HUDEP-2 (cell line): ENCODE measurements around the gene MST1R.
"Not testable (repeated sequence)": the region's sequence is repeated elsewhere in the genome, so short reads cannot be mapped to it uniquely, and the experiment has no call there.

ENCODE experiments used
- DNase-seq, 76 experiments: peaks; one replicate each; lab custom pipeline; 2025; ENCODE audit not compliant: unreplicated experiment in 76 of 76; lab: John Stamatoyannopoulos, UW

The MST1R gene

DNA sequence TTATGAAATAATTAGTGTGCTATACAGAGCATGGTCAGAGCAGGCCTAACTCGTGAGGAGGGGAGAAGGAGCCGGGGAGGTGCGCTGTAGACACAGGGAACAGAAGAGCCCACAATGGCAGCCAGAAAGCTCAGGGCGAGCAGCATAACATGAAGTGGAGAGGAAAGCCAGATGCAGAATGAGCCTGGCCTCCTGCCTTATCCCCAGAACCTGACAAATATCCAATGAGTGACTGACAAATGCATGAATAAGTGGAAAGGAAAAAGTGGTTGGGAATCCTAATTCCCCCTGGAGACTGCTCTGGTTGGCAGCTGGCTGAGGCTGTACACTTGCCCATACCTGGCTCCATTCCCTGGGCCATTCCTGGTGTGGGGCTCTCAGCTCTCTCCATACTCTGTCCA, 9.2 kb upstream of the MST1R start:
- DNase-seq, result no peak

DNA sequence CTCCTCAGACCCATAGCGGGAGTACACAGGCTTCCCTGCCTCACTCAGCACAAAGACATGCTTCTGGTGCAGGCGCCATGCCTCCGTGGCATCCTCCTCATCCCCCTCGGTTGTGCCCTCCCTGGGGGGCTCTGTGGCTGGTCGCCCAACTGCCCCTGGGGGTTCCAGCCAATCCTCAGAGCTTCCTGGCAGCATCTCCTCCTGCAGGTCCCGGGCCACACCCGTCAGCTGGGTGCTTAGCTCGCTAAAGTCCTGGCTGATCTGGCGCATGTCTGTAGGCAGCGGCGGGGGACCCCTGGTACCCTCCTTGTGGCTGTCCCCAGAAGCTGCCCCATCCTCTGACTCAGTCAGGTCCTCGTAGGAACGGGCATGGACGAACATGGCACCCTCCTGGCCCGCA, 7.9 kb upstream of the MST1R start:
- no peak for DNase-seq

DNA sequence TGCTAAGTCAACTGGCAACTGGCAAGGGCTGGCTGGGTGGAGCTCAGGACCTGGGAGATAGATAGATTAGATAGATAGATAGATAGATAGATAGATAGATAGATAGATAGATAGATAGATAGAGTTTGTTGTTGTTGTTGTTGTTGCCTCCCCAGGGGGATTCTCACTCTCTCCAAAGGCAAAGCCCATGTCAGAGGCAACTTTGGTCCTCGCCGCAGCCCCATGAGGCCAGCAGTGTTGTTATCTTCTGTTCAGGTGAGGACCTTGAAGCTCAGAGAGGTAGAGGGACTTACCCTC, 7.4 kb upstream of the MST1R start:
- DNase-seq, result no peak

DNA sequence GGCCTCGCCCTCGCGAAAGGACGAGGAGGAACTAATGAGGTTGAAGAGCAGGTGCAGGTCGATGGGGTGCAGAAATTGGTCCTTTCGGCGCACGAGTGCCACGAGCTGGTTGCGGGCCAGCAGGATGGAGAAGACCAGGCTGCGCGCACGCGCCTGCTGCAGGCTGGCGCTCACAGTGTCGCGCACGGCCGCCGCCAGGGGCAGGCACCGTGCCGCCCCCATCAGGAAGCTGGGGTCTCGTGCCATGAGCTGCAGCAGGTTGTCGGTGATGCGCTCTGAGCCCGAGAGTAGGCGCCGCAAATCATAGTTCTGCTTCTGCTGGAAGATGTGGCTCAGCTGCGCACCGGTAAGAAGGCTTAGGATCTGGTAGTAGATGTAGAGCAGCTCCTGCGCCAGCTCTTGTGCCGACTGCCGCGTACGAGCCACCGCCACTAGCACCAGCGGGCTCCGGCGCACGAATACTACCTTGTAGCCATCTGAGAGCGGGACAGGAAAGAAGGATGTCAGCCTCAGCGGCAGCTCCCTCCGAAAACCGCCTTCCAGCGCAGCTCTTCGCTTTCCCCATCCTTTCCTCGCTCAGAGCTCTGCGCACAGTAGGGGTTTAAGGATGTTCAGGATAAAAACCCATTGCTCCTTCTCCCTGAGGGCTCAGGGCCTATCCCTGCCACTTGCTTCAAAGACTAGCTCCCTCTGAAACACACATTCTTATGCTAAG, 6.9 kb upstream of the MST1R start:
- no peak for DNase-seq

DNA sequence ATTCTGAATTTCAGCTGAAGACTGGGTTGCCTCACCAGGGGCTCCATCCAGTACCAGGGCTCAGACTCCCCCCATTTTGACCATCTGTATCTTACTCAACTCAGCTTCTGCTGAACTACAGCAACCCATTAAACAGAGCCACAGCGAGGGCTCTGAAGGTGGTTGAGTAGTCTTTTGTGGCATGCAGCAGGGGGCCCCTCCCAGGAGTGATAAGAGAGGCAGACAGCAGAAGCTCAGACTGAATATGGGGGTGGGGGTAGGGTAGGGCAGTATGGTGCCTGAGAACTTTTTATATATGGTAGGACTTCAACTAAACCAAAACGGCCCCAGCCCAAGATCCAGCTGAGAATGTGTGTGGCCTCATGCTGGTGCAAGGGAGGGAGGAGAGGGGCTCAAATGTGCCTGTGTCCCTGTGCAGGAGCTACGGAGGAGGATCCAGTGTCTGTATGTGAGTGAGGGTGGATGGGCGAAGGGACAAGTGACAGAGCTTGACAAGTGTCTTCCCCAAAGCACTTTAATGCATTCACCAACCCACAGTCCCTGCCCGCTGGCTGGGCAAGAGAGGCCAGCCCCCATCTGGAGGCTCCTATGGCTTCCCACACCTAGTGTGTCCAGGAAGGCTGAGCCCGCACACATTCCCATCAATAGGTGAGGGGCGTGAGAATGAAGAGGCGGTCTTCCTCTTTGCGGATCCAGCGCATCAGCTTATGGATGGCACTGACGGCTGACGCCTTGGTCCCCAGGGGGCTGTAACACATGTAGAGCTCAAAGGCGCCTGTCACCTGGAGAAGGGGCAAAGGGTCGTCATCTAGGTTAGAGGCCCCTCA, 4.9 kb upstream of the MST1R start:
- peak in 49 of 76 experiments; percentile 8 to 63 (median 35) for DNase-seq

DNA sequence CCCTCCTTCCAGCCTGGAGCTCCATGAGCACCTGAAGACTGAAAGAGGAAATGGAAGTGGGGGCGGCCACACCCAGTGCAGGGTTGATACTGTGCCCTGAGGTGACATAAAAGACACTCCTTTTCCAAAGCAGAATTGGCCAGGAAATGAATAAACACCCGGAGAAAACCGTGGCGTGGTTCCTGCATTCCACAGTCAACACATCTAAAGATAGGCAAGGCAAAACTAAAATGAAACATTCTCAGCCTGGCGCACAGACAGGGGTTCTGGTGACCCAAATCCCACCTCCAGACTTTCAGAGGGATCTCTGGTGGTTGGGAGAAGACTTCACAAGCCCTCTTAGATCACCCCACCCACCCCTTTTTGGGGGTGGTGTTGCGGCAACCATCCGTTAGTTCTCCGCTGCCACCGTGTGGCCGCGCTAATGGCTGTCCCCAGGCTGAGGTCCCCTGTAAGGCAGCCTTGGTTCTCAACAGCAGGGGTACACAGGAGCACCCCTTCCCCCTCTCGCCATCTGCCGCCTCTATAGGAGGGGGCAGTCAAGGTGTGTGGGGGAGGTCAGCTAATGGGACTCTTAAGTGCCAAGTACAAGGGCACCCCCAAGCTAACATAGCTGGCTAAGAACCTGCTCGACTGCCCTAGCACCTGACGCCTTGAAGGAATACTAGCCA, 2.5 kb upstream of the MST1R start:
- peak in 36 of 76 experiments; percentile 3 to 54 (median 24) for DNase-seq

DNA sequence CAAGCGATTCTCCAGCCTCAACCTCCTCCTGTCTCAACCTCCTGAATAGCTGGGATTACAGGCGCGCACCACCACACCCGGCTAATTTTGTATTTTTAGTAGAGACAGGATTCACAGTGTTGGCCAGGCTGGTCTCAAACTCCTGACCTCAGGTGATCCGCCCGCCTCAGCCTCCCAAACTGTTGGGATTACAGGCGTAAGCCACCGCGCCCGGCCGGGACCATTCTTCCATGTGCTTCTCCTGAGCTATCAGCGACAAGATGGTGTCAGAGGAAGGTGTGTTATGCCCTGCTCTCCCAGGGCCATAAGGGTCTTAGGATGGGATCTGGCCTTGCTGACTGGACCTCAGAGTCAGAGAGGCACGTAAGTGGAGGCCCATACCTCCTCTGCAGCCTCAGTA, 775 bp upstream of the MST1R start:
- DNase-seq, result not testable (repeated sequence)

DNA sequence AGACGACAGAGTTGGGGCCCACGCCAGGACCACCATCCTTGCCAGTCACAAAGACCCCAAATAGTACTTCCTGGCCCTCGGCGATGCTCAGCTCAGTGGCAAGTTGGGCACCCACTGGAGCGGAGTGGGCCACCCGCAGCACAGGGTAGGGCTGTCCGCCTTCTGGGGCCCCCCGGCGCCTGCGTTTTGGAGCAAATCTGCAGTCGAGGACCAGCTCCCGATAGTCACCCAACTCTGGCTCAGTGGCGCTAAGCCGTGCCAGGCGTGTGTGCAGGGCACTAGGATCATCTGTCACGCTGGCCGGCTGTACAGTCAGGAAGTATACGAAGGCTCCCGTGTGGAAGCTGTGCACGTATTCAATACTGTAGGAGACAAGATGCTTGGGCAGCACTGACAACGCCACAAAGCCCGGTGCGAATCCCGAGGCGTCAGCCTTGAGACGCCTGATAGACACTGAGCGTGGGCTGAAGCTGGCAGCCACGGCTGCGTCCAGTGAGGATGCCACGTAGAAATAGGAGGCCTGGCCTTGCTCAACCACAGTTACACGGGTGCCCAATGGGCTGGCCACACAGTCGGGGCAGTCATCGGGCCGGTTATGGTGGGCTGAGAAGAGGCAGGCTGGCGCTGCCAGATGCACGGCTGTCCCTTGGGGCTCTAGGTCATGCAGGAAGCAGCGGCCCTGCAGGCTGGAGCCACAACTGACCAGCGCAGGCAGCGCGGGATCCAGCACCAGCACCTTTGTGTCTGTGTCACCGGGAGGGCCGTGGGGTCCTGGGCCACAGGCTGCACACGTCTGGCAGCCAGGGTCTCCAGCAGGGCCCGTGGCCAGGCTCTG, 945 bp downstream of the MST1R start:
- no peak for DNase-seq

DNA sequence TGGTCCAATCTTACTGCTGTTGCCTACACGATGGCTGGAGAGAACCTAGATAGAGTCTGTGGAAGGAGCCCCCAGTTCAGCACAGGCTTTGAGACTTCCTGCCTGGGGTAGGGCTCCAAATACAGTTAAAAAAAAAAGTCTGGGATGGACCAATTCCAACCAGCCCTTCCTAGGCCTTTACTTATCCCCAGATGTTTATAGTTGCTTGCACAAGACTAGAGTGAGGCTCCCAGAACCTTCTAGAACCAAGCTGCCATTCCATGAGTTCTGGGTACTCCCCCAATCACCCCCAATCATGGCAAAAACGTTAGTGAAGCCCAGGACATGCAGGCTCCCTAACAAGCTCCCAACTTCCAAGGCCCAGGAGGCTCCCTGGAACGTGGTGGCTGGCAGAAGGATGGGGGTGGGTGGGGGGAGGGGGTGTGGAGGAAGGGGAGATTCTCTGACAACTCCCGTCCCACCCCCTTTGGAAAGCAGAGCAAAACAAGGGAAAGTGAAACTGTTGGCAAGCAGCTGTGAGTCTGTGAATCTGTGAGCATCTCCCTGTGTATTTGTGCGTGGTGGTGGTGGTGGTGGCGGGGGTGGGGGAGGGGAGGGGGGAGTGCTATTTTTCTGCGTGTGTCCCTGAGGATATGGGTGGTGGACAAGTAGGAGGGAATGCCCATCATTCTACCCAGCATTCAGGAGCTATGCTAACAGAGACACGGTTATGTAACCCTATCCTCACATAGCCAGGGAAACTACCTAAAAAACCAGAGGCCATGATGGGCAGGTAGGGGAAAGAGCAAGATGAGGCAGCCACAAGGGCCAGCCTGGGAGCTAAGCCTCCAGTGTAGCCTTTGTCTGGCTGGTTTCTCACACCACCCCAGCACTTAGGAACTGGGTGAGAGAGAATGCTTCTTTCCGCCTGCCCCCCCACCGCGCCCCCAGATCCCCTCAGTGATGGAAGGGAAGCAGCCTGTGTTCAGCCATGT, 2.0 kb downstream of the MST1R start:
- DNase-seq, result no peak

DNA sequence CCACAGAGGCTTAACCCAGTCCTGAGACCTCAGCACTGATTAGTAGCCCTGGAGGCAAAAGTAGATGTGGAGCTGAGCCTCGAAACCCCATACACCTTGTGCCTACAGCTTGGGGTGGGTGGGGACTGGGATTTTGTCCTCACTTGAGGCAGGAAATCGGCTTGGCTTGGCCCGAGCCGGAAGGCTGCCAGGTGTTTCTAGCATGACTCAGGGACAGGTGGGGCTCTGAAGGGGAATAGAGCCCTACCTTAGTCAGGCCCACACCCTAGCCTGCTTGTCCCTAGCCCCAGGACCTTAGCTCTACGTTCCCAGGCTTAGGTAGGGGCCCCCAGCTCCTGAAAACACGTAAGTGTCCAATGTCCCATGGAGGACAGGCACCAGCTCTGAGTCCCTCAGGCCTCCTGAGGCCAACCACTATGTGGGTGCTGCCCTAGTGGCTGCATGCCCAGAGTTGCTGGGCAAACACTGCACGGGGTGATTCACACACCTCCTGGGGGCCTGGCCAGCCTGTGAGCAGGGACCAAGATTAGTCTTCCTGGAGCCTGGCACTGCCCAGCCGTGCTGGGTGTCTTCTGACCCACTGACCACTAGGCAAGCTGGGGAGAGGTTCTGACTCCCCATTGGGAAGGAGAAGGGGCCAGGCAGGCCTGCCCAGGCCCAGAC, 3.1 kb downstream of the MST1R start:
- DNase-seq, result peak in 40 of 76 experiments; percentile 2 to 54 (median 26)

DNA sequence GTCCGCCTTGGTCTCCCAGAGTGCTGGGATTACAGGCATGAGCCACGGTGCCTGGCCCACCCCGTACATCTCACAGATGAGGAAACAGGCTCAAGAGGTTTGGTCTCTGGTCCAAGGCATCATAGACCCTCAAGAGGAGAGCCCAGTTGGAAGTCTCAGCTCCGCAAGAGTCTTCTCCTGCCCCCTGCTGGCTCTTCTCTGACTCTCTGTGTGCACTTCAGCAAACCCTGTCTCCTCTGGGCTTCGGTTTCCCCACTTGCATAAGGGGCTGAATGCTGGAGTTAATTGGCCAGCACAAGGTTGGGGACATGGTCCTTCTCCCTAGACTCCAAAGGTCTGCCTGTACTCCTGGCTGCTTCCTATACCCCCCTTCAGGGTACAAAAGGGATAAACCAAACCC, 3.9 kb downstream of the MST1R start:
- peak in 5 of 76 experiments; percentile 2 to 37 (median 10) for DNase-seq

DNA sequence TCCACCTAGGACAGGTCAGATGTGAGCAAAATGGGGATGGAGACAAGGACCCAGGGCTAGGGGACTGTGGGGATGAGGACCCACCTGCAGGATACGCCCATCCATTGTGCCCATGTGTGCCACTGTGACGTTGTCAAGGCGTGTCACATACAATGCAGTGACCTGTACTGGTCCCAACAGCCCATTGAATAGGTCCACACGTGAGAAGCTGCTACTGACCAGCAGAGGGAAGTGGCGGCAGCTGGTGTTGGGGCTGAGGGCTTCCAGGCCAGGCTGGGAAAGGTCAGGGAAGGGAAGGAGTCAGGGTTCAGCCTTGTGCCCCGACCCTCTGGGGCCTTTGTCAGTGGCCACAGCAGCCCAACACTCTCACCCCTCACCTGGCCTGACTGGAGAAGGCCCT, 4.7 kb downstream of the MST1R start:
- DNase-seq, result no peak

DNA sequence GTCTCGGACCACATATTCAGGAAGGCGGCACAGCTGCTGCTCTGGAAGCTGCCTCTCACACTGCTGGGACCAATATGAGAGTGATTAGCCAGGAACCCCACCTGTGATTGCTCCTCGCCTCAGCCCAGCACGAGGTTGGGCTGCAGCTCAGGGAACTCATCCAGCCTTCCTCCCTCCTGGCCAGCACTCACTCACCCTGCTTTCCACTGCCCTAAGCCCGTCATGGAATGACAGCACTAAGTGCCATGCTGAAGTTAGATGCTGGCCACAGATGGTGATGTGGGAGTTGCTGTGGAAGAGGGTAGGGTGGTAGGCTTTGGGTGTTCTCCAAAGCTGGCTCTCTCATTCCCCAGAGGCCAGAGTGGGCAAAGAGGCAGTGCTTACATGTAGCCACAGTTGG, 7.3 kb downstream of the MST1R start:
- no peak for DNase-seq

DNA sequence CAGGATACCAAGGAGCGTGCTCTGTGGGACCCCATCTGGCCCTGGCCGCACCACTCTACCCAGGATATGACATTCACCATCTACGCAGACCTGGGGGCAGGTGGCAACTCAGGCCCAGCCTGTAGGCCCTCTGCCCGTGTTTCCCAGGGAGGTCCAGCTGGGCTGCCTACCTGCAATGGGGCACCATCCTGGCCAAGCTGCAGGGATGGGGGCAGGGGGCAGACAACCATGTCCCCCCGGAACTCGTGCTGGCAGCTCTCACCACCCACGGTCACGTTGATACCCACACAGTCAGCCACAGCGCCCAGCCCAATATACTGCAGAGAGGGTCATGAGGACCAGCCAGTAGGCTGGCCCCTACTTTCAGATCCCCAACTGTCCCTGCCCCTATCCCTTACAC, 7.9 kb downstream of the MST1R start:
- DNase-seq, result no peak

DNA sequence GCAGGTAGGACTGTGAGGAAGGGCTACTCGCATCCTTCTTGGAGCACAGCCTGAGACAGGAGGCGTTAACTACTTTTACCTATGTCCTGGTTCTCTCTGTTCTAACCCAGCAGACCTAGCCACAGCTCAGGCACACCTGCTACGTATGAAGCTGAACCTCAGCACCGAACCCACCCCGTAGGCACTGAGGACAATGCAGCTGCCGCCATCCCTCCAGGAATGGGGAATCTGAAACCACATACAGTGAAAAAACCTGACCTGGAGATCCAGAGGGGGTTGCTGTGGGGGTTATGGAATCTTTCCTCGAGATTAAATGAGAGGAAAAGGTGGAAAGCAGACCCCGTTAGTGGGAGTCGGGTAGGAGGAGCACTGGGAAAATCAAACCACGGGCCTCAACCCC, 14.4 kb downstream of the MST1R start:
- DNase-seq, result no peak

DNA sequence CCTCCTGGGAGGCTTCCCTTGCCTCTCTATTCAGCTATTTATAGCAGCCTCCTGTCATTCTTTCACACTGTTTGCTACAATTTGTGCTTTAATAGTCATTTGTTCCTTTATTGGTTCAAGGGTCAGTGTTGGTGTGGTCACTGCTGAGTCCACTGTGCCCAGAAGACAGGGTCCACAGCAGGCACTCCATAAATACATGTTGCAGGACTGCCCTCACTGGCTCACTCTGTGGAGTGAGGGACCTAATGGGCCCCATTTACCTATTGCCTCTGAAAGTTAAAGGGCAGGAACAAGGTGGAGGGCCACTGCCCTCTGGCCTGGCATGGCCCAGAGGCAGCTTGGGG, 16.8 kb downstream of the MST1R start:
- no peak for DNase-seq

DNA sequence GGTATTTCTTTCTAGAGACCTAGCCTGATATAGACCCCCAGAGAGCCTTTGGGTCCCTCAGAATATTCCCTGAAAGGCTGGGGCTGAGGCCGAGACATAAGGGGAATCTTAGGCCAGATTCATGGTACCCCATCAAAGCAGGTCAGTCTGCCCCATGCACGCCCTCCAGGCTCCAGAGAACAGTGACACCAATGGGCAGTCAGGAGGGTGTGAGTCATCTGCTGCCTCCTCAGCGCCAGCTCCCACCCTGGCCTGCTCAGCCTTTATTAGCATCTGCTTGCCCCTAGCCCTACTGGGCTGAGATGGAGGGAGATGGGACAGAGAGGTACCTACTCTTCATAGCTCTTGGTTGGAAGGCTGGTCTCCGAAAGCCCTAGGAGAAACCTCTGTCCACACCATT, 19.7 kb downstream of the MST1R start:
- no peak for DNase-seq

DNA sequence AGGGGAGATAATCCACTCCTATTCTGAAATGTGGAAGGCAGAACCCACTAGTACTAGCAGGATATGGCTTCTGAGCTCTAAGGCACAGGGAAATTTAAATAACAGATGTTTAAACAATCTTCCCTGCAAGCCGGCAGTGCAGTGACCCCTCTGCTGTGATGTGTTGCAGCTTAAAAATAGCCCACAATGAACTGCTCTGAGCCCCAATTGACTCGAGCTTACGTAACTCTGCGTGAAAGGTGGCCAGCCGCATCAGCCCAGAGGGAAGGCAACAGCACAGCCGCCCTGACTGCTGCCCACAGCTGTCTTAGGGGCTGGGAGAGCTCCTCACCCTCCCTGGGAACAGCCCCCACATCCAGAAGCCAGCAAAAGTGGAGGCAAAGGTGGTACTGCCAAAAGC, 21.5 kb downstream of the MST1R start:
- DNase-seq, result no peak

DNA sequence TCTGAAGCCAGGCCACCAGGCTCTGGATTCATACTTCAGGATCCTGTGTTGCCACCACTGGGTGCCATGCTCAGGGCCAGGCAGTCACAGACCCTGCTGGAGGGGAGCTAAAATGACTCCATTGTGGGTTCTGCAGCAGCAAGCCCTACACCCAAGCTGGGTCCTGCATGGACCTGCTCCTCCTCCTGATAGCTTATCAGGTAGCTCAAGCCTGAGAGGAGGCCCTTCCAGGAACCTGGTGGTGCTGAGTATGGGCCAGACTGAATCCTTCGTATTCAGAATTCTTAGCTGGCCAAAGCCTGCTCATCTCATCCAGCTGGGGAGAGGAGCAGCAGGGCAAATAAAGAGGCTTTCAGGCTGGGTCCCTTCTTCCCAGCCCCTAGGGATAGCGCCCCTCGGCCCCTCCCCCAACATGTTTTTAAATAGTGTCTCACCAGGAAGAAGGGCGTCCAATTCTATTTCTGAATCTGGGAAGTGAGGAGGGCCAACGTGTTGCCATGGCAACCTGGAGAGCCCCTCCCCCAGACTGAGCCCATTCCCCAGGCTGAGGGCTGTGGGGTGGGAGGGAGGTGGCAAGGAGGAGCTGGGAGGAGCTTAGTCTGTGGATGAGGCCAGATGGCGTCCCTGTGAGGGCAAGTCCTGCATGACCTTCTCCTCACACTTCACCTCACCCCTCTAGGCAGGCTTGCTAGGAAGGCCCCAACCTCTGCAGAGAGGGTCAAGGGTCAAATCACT, 22.9 kb downstream of the MST1R start:
- peak in 22 of 76 experiments; percentile 3 to 39 (median 12) for DNase-seq
